Measurements from ENCODE around the gene GPR68. TPM values are rescaled to one million over a fixed set of nuclear protein-coding genes. Genes with fewer than 3 reads are reported as not detected.
"Not testable (repeated sequence)": the region's sequence is repeated elsewhere in the genome, so short reads cannot be mapped to it uniquely, and the experiment has no call there.

GPR68 gene
- total RNA-seq, 1 donor from 2014 or later, result 0.11 TPM

DNA sequence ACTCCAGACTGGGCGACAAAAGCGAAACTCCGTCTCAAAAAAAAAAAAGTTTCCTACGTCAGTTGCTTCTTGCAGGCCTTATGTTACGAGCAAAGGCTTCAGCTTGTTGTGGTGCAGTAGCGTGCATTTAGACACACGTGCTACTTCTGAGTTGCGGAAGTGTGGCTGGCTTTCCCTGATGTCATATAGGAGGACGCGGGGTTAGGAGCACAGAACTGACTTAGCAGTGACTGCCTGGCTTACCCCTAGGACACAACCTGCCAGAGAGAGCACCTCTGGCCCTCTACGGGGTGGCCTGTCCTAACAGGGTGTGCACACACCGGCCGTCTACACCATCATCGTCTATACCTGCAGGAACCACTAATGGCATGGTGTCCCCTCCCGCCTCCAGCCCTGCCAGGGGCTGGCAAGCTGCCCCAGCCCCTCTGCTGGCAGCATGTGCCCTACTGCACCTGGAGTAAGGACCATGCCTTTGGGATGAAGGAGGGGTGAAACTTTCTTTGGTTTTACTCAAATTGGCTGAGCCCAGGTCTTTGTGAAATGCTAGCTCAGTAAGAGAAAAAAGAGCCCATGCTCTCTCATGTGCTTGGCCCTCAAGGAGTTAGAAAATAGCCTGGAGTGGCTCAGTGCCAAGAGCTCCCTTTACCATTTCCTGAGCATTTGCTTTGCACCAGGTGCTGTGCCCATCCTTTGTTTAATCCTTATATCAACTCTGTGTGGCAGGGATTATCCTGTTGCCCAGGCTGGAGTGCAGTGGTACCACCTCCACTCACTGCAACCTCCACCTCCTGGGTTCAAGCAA lies 1.7 kb upstream of the GPR68 start:
- no peaks in the 10 kb centered on the region for H3K36me3 Mint-ChIP-seq (ENCODE audit: unreplicated experiment)
- H3K9me3 Mint-ChIP-seq (ENCODE audit: unreplicated experiment), result peaks cover 5% of the 10 kb centered on the region
- H3K27me3 Mint-ChIP-seq (ENCODE audit: unreplicated experiment), result no peaks in the 10 kb centered on the region
- TF ChIP-seq, protein P1, sequence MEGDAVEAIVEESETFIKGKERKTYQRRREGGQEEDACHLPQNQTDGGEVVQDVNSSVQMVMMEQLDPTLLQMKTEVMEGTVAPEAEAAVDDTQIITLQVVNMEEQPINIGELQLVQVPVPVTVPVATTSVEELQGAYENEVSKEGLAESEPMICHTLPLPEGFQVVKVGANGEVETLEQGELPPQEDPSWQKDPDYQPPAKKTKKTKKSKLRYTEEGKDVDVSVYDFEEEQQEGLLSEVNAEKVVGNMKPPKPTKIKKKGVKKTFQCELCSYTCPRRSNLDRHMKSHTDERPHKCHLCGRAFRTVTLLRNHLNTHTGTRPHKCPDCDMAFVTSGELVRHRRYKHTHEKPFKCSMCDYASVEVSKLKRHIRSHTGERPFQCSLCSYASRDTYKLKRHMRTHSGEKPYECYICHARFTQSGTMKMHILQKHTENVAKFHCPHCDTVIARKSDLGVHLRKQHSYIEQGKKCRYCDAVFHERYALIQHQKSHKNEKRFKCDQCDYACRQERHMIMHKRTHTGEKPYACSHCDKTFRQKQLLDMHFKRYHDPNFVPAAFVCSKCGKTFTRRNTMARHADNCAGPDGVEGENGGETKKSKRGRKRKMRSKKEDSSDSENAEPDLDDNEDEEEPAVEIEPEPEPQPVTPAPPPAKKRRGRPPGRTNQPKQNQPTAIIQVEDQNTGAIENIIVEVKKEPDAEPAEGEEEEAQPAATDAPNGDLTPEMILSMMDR (IDR thresholded peaks at IDR 0.05), result no peak
- DNase-seq (ENCODE audit: extremely low spot score, unreplicated experiment), result no peak
- peaks cover 31% of the 10 kb centered on the region for H3K4me1 Mint-ChIP-seq (ENCODE audit: unreplicated experiment)
- H3K27ac Mint-ChIP-seq (ENCODE audit: unreplicated experiment), result no peak overlapping the region
- H3K4me3 Mint-ChIP-seq (ENCODE audit: unreplicated experiment), result no peak overlapping the region

GRCh38 chr14:91245616-91246015 lies 1.1 kb upstream of the GPR68 start:
- H3K36me3 Mint-ChIP-seq (ENCODE audit: unreplicated experiment); H3K27me3 Mint-ChIP-seq (ENCODE audit: unreplicated experiment); H3K4me3 Mint-ChIP-seq (ENCODE audit: unreplicated experiment); DNase-seq (ENCODE audit: extremely low spot score, unreplicated experiment); H3K27ac Mint-ChIP-seq (ENCODE audit: unreplicated experiment); H3K9me3 Mint-ChIP-seq (ENCODE audit: unreplicated experiment): not testable (repeated sequence)
- peaks cover 28% of the 10 kb centered on the region for H3K4me1 Mint-ChIP-seq (ENCODE audit: unreplicated experiment)

- Mint-ChIP-seq H3K4me3 (ENCODE audit: unreplicated experiment) (no peak overlapping the region), H3K27me3 (ENCODE audit: unreplicated experiment) (no peaks in the 10 kb centered on the region), H3K9me3 (ENCODE audit: unreplicated experiment) (peaks cover 8% of the 10 kb centered on the region), H3K36me3 (ENCODE audit: unreplicated experiment) (no peaks in the 10 kb centered on the region), H3K27ac (ENCODE audit: unreplicated experiment) (no peak overlapping the region), H3K4me1 (ENCODE audit: unreplicated experiment) (peaks cover 22% of the 10 kb centered on the region)
- DNase-seq (ENCODE audit: extremely low spot score, unreplicated experiment), result no peak
- TF ChIP-seq, protein P1 (IDR thresholded peaks at IDR 0.05), result no peak
These were observed 525 bp upstream of the GPR68 start for GRCh38 chr14:91245029-91245428.

GRCh38 chr14:91243074-91243471 lies 1.4 kb downstream of the GPR68 start:
- Mint-ChIP-seq H3K4me1 (ENCODE audit: unreplicated experiment) (peaks cover 21% of the 10 kb centered on the region), H3K27ac (ENCODE audit: unreplicated experiment) (no peak overlapping the region), H3K9me3 (ENCODE audit: unreplicated experiment) (peaks cover 14% of the 10 kb centered on the region), H3K27me3 (ENCODE audit: unreplicated experiment) (no peaks in the 10 kb centered on the region), H3K4me3 (ENCODE audit: unreplicated experiment) (no peak overlapping the region), H3K36me3 (ENCODE audit: unreplicated experiment) (no peaks in the 10 kb centered on the region)
- TF ChIP-seq, protein P1 (IDR thresholded peaks at IDR 0.05), result no peak
- DNase-seq (ENCODE audit: extremely low spot score, unreplicated experiment), result no peak

GRCh38 chr14:91242635-91243034 lies 1.9 kb downstream of the GPR68 start:
- TF ChIP-seq, protein P1 (IDR thresholded peaks at IDR 0.05), result no peak
- H3K36me3 Mint-ChIP-seq (ENCODE audit: unreplicated experiment), result no peaks in the 10 kb centered on the region
- DNase-seq (ENCODE audit: extremely low spot score, unreplicated experiment), result no peak
- H3K9me3 Mint-ChIP-seq (ENCODE audit: unreplicated experiment), result peaks cover 14% of the 10 kb centered on the region
- H3K4me3 Mint-ChIP-seq (ENCODE audit: unreplicated experiment), result no peak overlapping the region
- H3K27me3 Mint-ChIP-seq (ENCODE audit: unreplicated experiment), result no peaks in the 10 kb centered on the region
- peaks cover 21% of the 10 kb centered on the region for H3K4me1 Mint-ChIP-seq (ENCODE audit: unreplicated experiment)
- no peak overlapping the region for H3K27ac Mint-ChIP-seq (ENCODE audit: unreplicated experiment)
